ENCODE results near the gene WDR26. TPM values are rescaled to one million over a fixed set of nuclear protein-coding genes. Genes with fewer than 3 reads are reported as not detected.

Gene WDR26
- total RNA-seq, 1 experiment from 2014 or later, result 156 TPM

DNA sequence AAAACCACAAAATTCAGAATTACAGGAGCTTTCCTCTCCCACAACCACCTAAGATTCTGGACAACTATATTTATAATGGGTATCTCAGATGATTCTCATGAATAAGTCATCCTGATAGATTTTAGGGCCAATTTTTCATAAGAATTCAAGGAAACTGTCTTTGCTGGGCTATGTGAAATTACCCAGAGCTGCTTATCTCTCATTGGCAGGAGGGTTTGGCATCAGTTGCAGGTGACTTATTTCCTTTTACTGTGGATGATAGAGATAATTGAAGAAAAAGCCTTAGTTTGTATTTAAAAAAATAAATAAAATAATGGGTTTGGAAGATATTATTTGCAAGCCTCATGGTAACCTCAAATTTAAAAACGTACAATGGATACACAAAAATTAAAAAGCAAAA lies 38.2 kb upstream of the WDR26 start:
- ChIA-PET POLR2A (interaction anchor here (0.7 to 2.7 kb wide), 5 partner anchors 8 to 91 kb away, joined by 3 to 8 read pairs (median 7); no protein-coding TSS in a partner anchor), CTCF (interaction anchor here (0.9 to 5.4 kb wide), 3 partner anchors 10 to 16 kb away, joined by 3 to 38 read pairs (median 3); no protein-coding TSS in a partner anchor)
- Mint-ChIP-seq H3K4me1 (ENCODE audit: insufficient read depth, unreplicated experiment) (no peaks in the 10 kb centered on the region), H3K4me3 (ENCODE audit: unreplicated experiment) (no peak overlapping the region), H3K27ac (ENCODE audit: low read depth, unreplicated experiment) (no peak overlapping the region), H3K9me3 (ENCODE audit: unreplicated experiment) (peaks cover 23% of the 10 kb centered on the region), H3K27me3 (ENCODE audit: insufficient read depth, unreplicated experiment) (no peaks in the 10 kb centered on the region), H3K36me3 (ENCODE audit: insufficient read depth, unreplicated experiment) (no peaks in the 10 kb centered on the region)
- no peak for DNase-seq (ENCODE audit: unreplicated experiment)
- intact Hi-C loops (cut with micrococcal nuclease), result no loop called here
- no TSS peak for BruUV-seq (replicated peaks)
- TF ChIP-seq, protein P1, sequence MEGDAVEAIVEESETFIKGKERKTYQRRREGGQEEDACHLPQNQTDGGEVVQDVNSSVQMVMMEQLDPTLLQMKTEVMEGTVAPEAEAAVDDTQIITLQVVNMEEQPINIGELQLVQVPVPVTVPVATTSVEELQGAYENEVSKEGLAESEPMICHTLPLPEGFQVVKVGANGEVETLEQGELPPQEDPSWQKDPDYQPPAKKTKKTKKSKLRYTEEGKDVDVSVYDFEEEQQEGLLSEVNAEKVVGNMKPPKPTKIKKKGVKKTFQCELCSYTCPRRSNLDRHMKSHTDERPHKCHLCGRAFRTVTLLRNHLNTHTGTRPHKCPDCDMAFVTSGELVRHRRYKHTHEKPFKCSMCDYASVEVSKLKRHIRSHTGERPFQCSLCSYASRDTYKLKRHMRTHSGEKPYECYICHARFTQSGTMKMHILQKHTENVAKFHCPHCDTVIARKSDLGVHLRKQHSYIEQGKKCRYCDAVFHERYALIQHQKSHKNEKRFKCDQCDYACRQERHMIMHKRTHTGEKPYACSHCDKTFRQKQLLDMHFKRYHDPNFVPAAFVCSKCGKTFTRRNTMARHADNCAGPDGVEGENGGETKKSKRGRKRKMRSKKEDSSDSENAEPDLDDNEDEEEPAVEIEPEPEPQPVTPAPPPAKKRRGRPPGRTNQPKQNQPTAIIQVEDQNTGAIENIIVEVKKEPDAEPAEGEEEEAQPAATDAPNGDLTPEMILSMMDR (IDR thresholded peaks at IDR 0.05; ENCODE audit: unreplicated experiment), result no peak

DNA sequence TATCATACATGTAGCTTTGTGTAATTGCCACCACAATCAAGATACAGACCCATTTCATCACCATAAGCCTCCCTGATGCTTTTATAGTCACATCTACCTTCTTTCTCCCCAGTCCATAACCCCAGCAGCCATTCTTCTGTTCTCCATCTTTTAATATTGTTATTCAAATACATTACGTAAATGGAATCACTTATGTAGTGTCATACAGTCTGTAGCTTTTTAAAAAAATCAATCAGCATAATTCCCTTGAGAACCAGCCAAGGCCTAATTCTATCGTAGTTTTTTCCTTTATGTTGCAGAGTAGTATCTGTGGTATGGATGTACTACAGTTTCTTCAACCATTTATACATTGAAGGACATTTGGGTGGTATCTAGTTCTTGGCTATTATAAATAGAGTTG lies 31.6 kb upstream of the WDR26 start:
- intact Hi-C loops (cut with micrococcal nuclease), result no loop called here
- BruUV-seq (replicated peaks), result no TSS peak

DNA sequence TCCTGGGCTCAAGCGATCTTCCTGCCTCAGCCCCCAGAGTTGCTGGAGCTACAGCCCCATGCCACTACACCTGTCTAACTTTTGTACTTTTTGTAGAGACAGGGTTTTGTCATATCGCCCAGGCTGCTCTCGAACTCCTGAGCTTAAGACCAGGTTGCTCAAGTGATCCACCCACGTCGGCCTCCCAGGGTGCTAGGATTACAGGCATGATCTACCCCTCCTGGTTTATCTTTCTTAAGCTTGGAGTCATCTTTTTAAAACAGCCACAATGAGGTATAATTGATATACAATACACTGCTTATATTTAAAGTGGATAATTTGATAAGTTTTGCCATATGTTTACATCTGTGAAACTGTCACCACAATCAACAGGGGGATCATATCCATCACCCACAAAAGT lies 25.4 kb upstream of the WDR26 start:
- no peak overlapping the region for H3K4me3 Mint-ChIP-seq (ENCODE audit: unreplicated experiment)
- TF ChIP-seq, protein P1 (IDR thresholded peaks at IDR 0.05; ENCODE audit: unreplicated experiment), result no peak
- no peaks in the 10 kb centered on the region for H3K36me3 Mint-ChIP-seq (ENCODE audit: insufficient read depth, unreplicated experiment)
- no peaks in the 10 kb centered on the region for H3K9me3 Mint-ChIP-seq (ENCODE audit: unreplicated experiment)
- peaks cover 21% of the 10 kb centered on the region for H3K4me1 Mint-ChIP-seq (ENCODE audit: insufficient read depth, unreplicated experiment)
- intact Hi-C loops (cut with micrococcal nuclease), result loop anchor here (5.0 kb wide), 1 partner anchor 73 kb away; no protein-coding TSS in a partner anchor
- no peak overlapping the region for H3K27ac Mint-ChIP-seq (ENCODE audit: low read depth, unreplicated experiment)
- H3K27me3 Mint-ChIP-seq (ENCODE audit: insufficient read depth, unreplicated experiment), result no peaks in the 10 kb centered on the region
- no peak for DNase-seq (ENCODE audit: unreplicated experiment)
- CTCF ChIA-PET, result interaction anchor here (0.6 to 16.4 kb wide), 15 partner anchors 9 to 553 kb away, joined by 3 to 418 read pairs (median 6); partner anchors contain the start of gene WDR26
- BruUV-seq (replicated peaks), result no TSS peak
- POLR2A ChIA-PET, result interaction anchor here (0.7 to 15.2 kb wide), 9 partner anchors 9 to 101 kb away, joined by 3 to 800 read pairs (median 4); partner anchors contain the start of gene WDR26

More for the DNA sequence above, 31.6 kb upstream of the WDR26 start:
- H3K27me3 Mint-ChIP-seq (ENCODE audit: insufficient read depth, unreplicated experiment), result no peaks in the 10 kb centered on the region
- POLR2A ChIA-PET, result interaction anchor here (0.9 to 1.4 kb wide), 3 partner anchors 9 to 35 kb away, joined by 3 to 5 read pairs (median 3); no protein-coding TSS in a partner anchor
- no peaks in the 10 kb centered on the region for H3K36me3 Mint-ChIP-seq (ENCODE audit: insufficient read depth, unreplicated experiment)
- H3K9me3 Mint-ChIP-seq (ENCODE audit: unreplicated experiment), result peaks cover 8% of the 10 kb centered on the region
- no peak overlapping the region for H3K27ac Mint-ChIP-seq (ENCODE audit: low read depth, unreplicated experiment)
- H3K4me1 Mint-ChIP-seq (ENCODE audit: insufficient read depth, unreplicated experiment), result no peaks in the 10 kb centered on the region
- TF ChIP-seq, protein P1 (IDR thresholded peaks at IDR 0.05; ENCODE audit: unreplicated experiment), result no peak
- DNase-seq (ENCODE audit: unreplicated experiment), result no peak
- H3K4me3 Mint-ChIP-seq (ENCODE audit: unreplicated experiment), result no peak overlapping the region
- CTCF ChIA-PET, result interaction anchor here (0.9 to 2.4 kb wide), 4 partner anchors 9 to 47 kb away, joined by 3 to 20 read pairs (median 5); no protein-coding TSS in a partner anchor

DNA sequence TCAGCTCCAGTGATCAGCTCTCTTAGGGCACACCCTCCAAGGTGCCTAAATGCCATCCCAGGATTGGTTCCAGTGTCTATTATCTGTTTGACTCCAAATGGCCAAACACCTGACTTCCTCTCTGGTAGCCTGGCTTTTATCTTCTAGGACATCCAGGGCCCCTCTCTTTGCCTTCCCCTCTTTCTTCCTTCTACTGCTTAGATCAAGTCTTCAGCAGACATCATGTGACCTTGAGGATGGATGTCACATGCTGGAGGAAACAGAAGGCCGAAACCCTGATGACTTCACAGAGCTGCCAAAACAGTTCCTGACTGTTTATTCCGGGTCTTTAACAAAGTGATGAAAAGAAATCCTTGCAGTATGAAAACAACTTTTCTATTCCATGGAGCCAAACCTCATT lies 24.4 kb upstream of the WDR26 start:
- Mint-ChIP-seq H3K4me1 (ENCODE audit: insufficient read depth, unreplicated experiment) (peaks cover 30% of the 10 kb centered on the region), H3K9me3 (ENCODE audit: unreplicated experiment) (no peaks in the 10 kb centered on the region), H3K27me3 (ENCODE audit: insufficient read depth, unreplicated experiment) (no peaks in the 10 kb centered on the region), H3K4me3 (ENCODE audit: unreplicated experiment) (no peak overlapping the region), H3K27ac (ENCODE audit: low read depth, unreplicated experiment) (no peak overlapping the region), H3K36me3 (ENCODE audit: insufficient read depth, unreplicated experiment) (no peaks in the 10 kb centered on the region)
- intact Hi-C loops (cut with micrococcal nuclease), result loop anchor here (5.0 kb wide), 1 partner anchor 72 kb away; no protein-coding TSS in a partner anchor
- BruUV-seq (replicated peaks), result no TSS peak
- TF ChIP-seq, protein P1 (IDR thresholded peaks at IDR 0.05; ENCODE audit: unreplicated experiment), result no peak
- ChIA-PET POLR2A (interaction anchor here (0.7 to 15.2 kb wide), 8 partner anchors 8 to 129 kb away, joined by 3 to 800 read pairs (median 6); partner anchors contain the start of genes NVL and WDR26), CTCF (interaction anchor here (0.8 to 16.4 kb wide), 19 partner anchors 10 to 392 kb away, joined by 3 to 418 read pairs (median 11); partner anchors contain the start of gene WDR26)
- DNase-seq (ENCODE audit: unreplicated experiment), result no peak

Measured in MCF 10A (cell line).